Upper lobe of right lung (tissue), 1 donor: Measurements from ENCODE around the gene LRRC72. TPM values are rescaled to one million over a fixed set of nuclear protein-coding genes. Genes with fewer than 3 reads are reported as not detected.

ENCODE experiments used
- ATAC-seq: fragments of 200-7000 bp; cut with Tn5 transposase; one replicate; pipeline ENCODE4 v1.9.1; 2020; ENCODE audit warnings: mild to moderate bottlenecking, moderate library complexity
- DNase-seq: peaks from one replicate; pipeline ENCODE4 v3.0.0-alpha.2; 2020
- H3K27ac ChIP-seq: fragments of 200-600 bp; one replicate; pipeline ENCODE4 v1.8.0; 2022
- H3K27me3 ChIP-seq: fragments of 200-600 bp; one replicate; pipeline ENCODE4 v1.8.0; 2022; ENCODE audit warnings: mild to moderate bottlenecking
- H3K36me3 ChIP-seq: fragments of 200-600 bp; one replicate; pipeline ENCODE4 v1.8.0; 2022
- H3K4me1 ChIP-seq: fragments of 200-600 bp; one replicate; pipeline ENCODE4 v1.8.0; 2022
- H3K4me3 ChIP-seq: fragments of 200-600 bp; one replicate; pipeline ENCODE4 v1.8.0; 2022; ENCODE audit warnings: mild to moderate bottlenecking
- H3K9me3 ChIP-seq: fragments of 200-600 bp; one replicate; pipeline ENCODE4 v1.8.0; 2022
- CTCF ChIP-seq: fragments of 200-600 bp; IDR thresholded peaks from one replicate; pipeline ENCODE4 v1.8.0; 2022; ENCODE audit warnings: antibody characterized with exemption
- intact Hi-C: fragments of 100-400 bp; cut with DNase I; formaldehyde crosslinking; loops from one replicate; pipeline ENCODE4 v1.11.0; 2022
- total RNA-seq: library from RNA; stranded (reverse); fragmentation: NEBNext Ultra II Directional; extraction: Animal tissue kit (Norgen Biotek cat#: 25700); gene quantifications from one replicate; pipeline ENCODE4 v1.2.1, GENCODE V29; 2021
- donor health status: DM: no; HTN: yes; CAD: no; lungs with severe emphysema.

The LRRC72 gene
- total RNA-seq, 1 donor from 2014 or later, result not detected

GRCh38 chr7:16611711-16612110 lies 85.1 kb downstream of the LRRC72 start:
- H3K27me3 ChIP-seq, result no peaks in the 10 kb centered on the region
- ATAC-seq (no peak), DNase-seq (no peak)
- H3K9me3 ChIP-seq, result no peaks in the 10 kb centered on the region
- intact Hi-C loops, result no loop called here
- H3K4me1 ChIP-seq, result no peaks in the 10 kb centered on the region
- no peak overlapping the region for H3K27ac ChIP-seq
- peaks cover 36% of the 10 kb centered on the region for H3K36me3 ChIP-seq
- TF ChIP-seq CTCF, result no peak
- no peak overlapping the region for H3K4me3 ChIP-seq

- no peak overlapping the region for H3K4me3 ChIP-seq
- no peaks in the 10 kb centered on the region for H3K27me3 ChIP-seq
- no peaks in the 10 kb centered on the region for H3K9me3 ChIP-seq
- no peak for TF ChIP-seq CTCF
- peaks cover 34% of the 10 kb centered on the region for H3K36me3 ChIP-seq
- intact Hi-C loops, result no loop called here
- DNase-seq (no peak), ATAC-seq (peak; percentile 22)
- H3K27ac ChIP-seq, result no peak overlapping the region
- no peaks in the 10 kb centered on the region for H3K4me1 ChIP-seq
Measured at GRCh38 chr7:16615228-16615627, 88.6 kb downstream of the LRRC72 start.

GRCh38 chr7:16616122-16616521 lies 89.5 kb downstream of the LRRC72 start:
- DNase-seq (no peak), ATAC-seq (no peak)
- no peaks in the 10 kb centered on the region for H3K27me3 ChIP-seq
- intact Hi-C loops, result no loop called here
- no peak for TF ChIP-seq CTCF
- no peak overlapping the region for H3K27ac ChIP-seq
- H3K9me3 ChIP-seq, result no peaks in the 10 kb centered on the region
- no peak overlapping the region for H3K4me3 ChIP-seq
- H3K4me1 ChIP-seq, result no peaks in the 10 kb centered on the region
- H3K36me3 ChIP-seq, result peaks cover 34% of the 10 kb centered on the region

- ATAC-seq (no peak), DNase-seq (no peak)
- no peak for TF ChIP-seq CTCF
- no peak overlapping the region for H3K4me3 ChIP-seq
- peaks cover 35% of the 10 kb centered on the region for H3K36me3 ChIP-seq
- no peak overlapping the region for H3K27ac ChIP-seq
- no peaks in the 10 kb centered on the region for H3K4me1 ChIP-seq
- intact Hi-C loops, result no loop called here
- H3K9me3 ChIP-seq, result no peaks in the 10 kb centered on the region
- H3K27me3 ChIP-seq, result no peaks in the 10 kb centered on the region
Measured at GRCh38 chr7:16616542-16616941, 89.9 kb downstream of the LRRC72 start.

GRCh38 chr7:16619979-16620408 lies 93.4 kb downstream of the LRRC72 start:
- ATAC-seq (no peak), DNase-seq (no peak)
- no peak for TF ChIP-seq CTCF
- H3K4me1 ChIP-seq, result no peaks in the 10 kb centered on the region
- H3K27ac ChIP-seq, result no peak overlapping the region
- no peaks in the 10 kb centered on the region for H3K9me3 ChIP-seq
- H3K27me3 ChIP-seq, result no peaks in the 10 kb centered on the region
- H3K4me3 ChIP-seq, result no peak overlapping the region
- H3K36me3 ChIP-seq, result peaks cover 45% of the 10 kb centered on the region
- intact Hi-C loops, result no loop called here

- Histone ChIP-seq H3K9me3 (no peaks in the 10 kb centered on the region), H3K27ac (no peak overlapping the region), H3K4me1 (no peaks in the 10 kb centered on the region), H3K36me3 (peaks cover 31% of the 10 kb centered on the region), H3K4me3 (no peak overlapping the region), H3K27me3 (no peaks in the 10 kb centered on the region)
- TF ChIP-seq CTCF, result no peak
- DNase-seq (no peak), ATAC-seq (no peak)
- intact Hi-C loops, result no loop called here
Measured at GRCh38 chr7:16626388-16626787, 99.8 kb downstream of the LRRC72 start.
